Measurements from ENCODE around the gene RERE.

- TF ChIP-seq CTCF (IDR thresholded peaks at IDR 0.05; ENCODE audit: insufficient read depth, low read length, poor library complexity, severe bottlenecking), result no peak
- no peak for TF ChIP-seq EZH2phosphoT487 (conservative IDR thresholded peaks at IDR 0.05; ENCODE audit: low read length)
Measured at GRCh38 chr1:8425781-8426161, 391.7 kb downstream of the RERE start.

All from SU-DHL-6 (cell line).